Natural killer cell treated with Interleukin-12 subunit alpha and Interleukin-12 subunit beta and Interleukin-15 and Interleukin-18, amount 100 ng/mL, for 72 hours (primary cell): ENCODE measurements around the gene PLSCR5. TPM values are rescaled to one million over a fixed set of nuclear protein-coding genes. Genes with fewer than 3 reads are reported as not detected.

Experiments
- ATAC-seq, 2 donors: fragments of 150-1000 bp; cut with Tn5 transposase in 1 of 2; sonication (Bioruptor Pico), chemical (Tn5 transposase) in 1 of 2; 2 replicates each; pipeline ENCODE4 v1.10.0; 2021
- DNase-seq: peaks from one replicate; pipeline ENCODE4 v3.0.0; 2022; ENCODE audit warnings: low spot score
- H3K27ac Mint-ChIP-seq, 2 donors: 1 replicate in 1 of 2; 2 replicates in 1 of 2; pipeline ENCODE4 v1.8.0; 2022; ENCODE audit warnings: mixed read lengths in 2 of 2, mild to moderate bottlenecking in 1 of 2, moderate library complexity in 1 of 2
- H3K27me3 Mint-ChIP-seq, 2 donors: 1 replicate in 1 of 2; 2 replicates in 1 of 2; pipeline ENCODE4 v1.8.0; 2022; ENCODE audit warnings: mixed read lengths in 2 of 2
- H3K36me3 Mint-ChIP-seq: one replicate; pipeline ENCODE4 v1.8.0; 2022; ENCODE audit warnings: mixed read lengths
- H3K4me1 Mint-ChIP-seq, 2 donors: 1 replicate in 1 of 2; 2 replicates in 1 of 2; pipeline ENCODE4 v1.8.0; 2022; ENCODE audit warnings: low read depth in 2 of 2, mixed read lengths in 2 of 2, mild to moderate bottlenecking in 1 of 2
- H3K4me3 Mint-ChIP-seq: one replicate; pipeline ENCODE4 v1.8.0; 2022; ENCODE audit warnings: mixed read lengths
- H3K9me3 Mint-ChIP-seq: 2 replicates; pipeline ENCODE4 v1.8.0; 2022; ENCODE audit warnings: mixed read lengths
- total RNA-seq, 2 donors: library from RNA; stranded (reverse); gene quantifications; one replicate each; pipeline ENCODE4 v1.2.3, GENCODE V29; 2022

PLSCR5 gene
- total RNA-seq, 2 donors from 2014 or later, result not detected

GRCh38 chr3:146546366-146546965 is 58.7 kb downstream of the PLSCR5 start:
- DNase-seq, result no peak
- ATAC-seq, result no peak
- H3K27me3 Mint-ChIP-seq, result no peaks in the 10 kb centered on the region
- H3K27ac Mint-ChIP-seq, result peak overlapping the region in 1 of 2 donors; percentile 74
- peaks cover 12% of the 10 kb centered on the region for H3K36me3 Mint-ChIP-seq
- peak overlapping the region; percentile 36 for H3K4me3 Mint-ChIP-seq
- H3K4me1 Mint-ChIP-seq, result peaks cover 44 to 59% of the 10 kb centered on the region in 2 donors
- H3K9me3 Mint-ChIP-seq, result no peaks in the 10 kb centered on the region

GRCh38 chr3:146544929-146545528 is 60.1 kb downstream of the PLSCR5 start:
- Mint-ChIP-seq H3K4me3 (peak overlapping the region; percentile 94), H3K36me3 (peaks cover 12% of the 10 kb centered on the region), H3K9me3 (no peaks in the 10 kb centered on the region), H3K27ac (peak overlapping the region; percentile 85 to 94), H3K4me1 (peaks cover 46 to 61% of the 10 kb centered on the region in 2 donors), H3K27me3 (no peaks in the 10 kb centered on the region)
- DNase-seq (no peak), ATAC-seq (no peak)

- peak; percentile 92 for ATAC-seq
- H3K4me1 Mint-ChIP-seq, result peaks cover 45 to 61% of the 10 kb centered on the region in 2 donors
- no peaks in the 10 kb centered on the region for H3K9me3 Mint-ChIP-seq
- H3K36me3 Mint-ChIP-seq, result peaks cover 12% of the 10 kb centered on the region
- H3K4me3 Mint-ChIP-seq, result peak within 1 kb of the TSS; percentile 94
- H3K27me3 Mint-ChIP-seq, result no peaks in the 10 kb centered on the region
- peak; percentile 89 for DNase-seq
- H3K27ac Mint-ChIP-seq, result peak within 1 kb of the TSS; percentile 85 to 94
Measured at GRCh38 chr3:146544002-146544928, 60.9 kb downstream of the PLSCR5 start, which contains the start of gene PLSCR1. Gene PLSCR1 (minus strand): TSS chr3:146544607. CDS start chr3:146536552, 8,055 bp downstream.

GRCh38 chr3:146543461-146544001 is 61.6 kb downstream of the PLSCR5 start:
- peaks cover 48 to 63% of the 10 kb centered on the region in 2 donors for H3K4me1 Mint-ChIP-seq
- peak overlapping the region; percentile 85 to 94 for H3K27ac Mint-ChIP-seq
- DNase-seq, result no peak

GRCh38 chr3:146542978-146543377 is 62.2 kb downstream of the PLSCR5 start:
- DNase-seq (no peak), ATAC-seq (no peak)
- Mint-ChIP-seq H3K27me3 (no peaks in the 10 kb centered on the region), H3K27ac (peak overlapping the region; percentile 85 to 94), H3K4me3 (peak overlapping the region; percentile 94), H3K4me1 (peaks cover 48 to 63% of the 10 kb centered on the region in 2 donors), H3K36me3 (peaks cover 12% of the 10 kb centered on the region), H3K9me3 (no peaks in the 10 kb centered on the region)

More at GRCh38 chr3:146543461-146544001, 61.6 kb downstream of the PLSCR5 start:
- Mint-ChIP-seq H3K4me3 (peak overlapping the region; percentile 94), H3K9me3 (no peaks in the 10 kb centered on the region), H3K27me3 (no peaks in the 10 kb centered on the region), H3K36me3 (peaks cover 12% of the 10 kb centered on the region)
- peak; percentile 1 for ATAC-seq

- H3K36me3 Mint-ChIP-seq, result peaks cover 16% of the 10 kb centered on the region
- peak; percentile 68 for ATAC-seq
- H3K4me1 Mint-ChIP-seq, result peaks cover 49 to 59% of the 10 kb centered on the region in 2 donors
Measured at GRCh38 chr3:146542179-146542578, 63.0 kb downstream of the PLSCR5 start.

GRCh38 chr3:146540978-146541377 is 64.2 kb downstream of the PLSCR5 start:
- H3K36me3 Mint-ChIP-seq, result peaks cover 18% of the 10 kb centered on the region
- ATAC-seq (no peak), DNase-seq (no peak)
- peaks cover 48 to 60% of the 10 kb centered on the region in 2 donors for H3K4me1 Mint-ChIP-seq
- peak overlapping the region; percentile 94 for H3K4me3 Mint-ChIP-seq
- peak overlapping the region; percentile 68 to 94 for H3K27ac Mint-ChIP-seq
- no peaks in the 10 kb centered on the region for H3K9me3 Mint-ChIP-seq
- H3K27me3 Mint-ChIP-seq, result no peaks in the 10 kb centered on the region

More at GRCh38 chr3:146542179-146542578, 63.0 kb downstream of the PLSCR5 start:
- Mint-ChIP-seq H3K4me3 (peak overlapping the region; percentile 94), H3K27ac (peak overlapping the region; percentile 85 to 94), H3K27me3 (no peaks in the 10 kb centered on the region), H3K9me3 (no peaks in the 10 kb centered on the region)
- DNase-seq, result peak; percentile 61

GRCh38 chr3:146540236-146540635 is 64.9 kb downstream of the PLSCR5 start:
- H3K9me3 Mint-ChIP-seq, result no peaks in the 10 kb centered on the region
- H3K27ac Mint-ChIP-seq, result peak overlapping the region; percentile 68 to 94
- ATAC-seq (no peak), DNase-seq (no peak)
- H3K4me3 Mint-ChIP-seq, result peak overlapping the region; percentile 94
- H3K4me1 Mint-ChIP-seq, result peaks cover 47 to 56% of the 10 kb centered on the region in 2 donors
- H3K27me3 Mint-ChIP-seq, result no peaks in the 10 kb centered on the region
- peaks cover 20% of the 10 kb centered on the region for H3K36me3 Mint-ChIP-seq

- DNase-seq (no peak), ATAC-seq (no peak)
- H3K27me3 Mint-ChIP-seq, result no peaks in the 10 kb centered on the region
- H3K36me3 Mint-ChIP-seq, result peaks cover 25% of the 10 kb centered on the region
- no peaks in the 10 kb centered on the region for H3K9me3 Mint-ChIP-seq
- peaks cover 54 to 59% of the 10 kb centered on the region in 2 donors for H3K4me1 Mint-ChIP-seq
- H3K27ac Mint-ChIP-seq, result peak overlapping the region in 1 of 2 donors; percentile 31
- no peak overlapping the region for H3K4me3 Mint-ChIP-seq
Measured at GRCh38 chr3:146539315-146539714, 65.8 kb downstream of the PLSCR5 start.

GRCh38 chr3:146537603-146538002 is 67.5 kb downstream of the PLSCR5 start:
- Mint-ChIP-seq H3K4me3 (peak overlapping the region; percentile 12), H3K27ac (peak overlapping the region in 1 of 2 donors; percentile 59), H3K9me3 (no peaks in the 10 kb centered on the region), H3K4me1 (peaks cover 48 to 53% of the 10 kb centered on the region in 2 donors), H3K27me3 (no peaks in the 10 kb centered on the region), H3K36me3 (peaks cover 27% of the 10 kb centered on the region)
- no peak for ATAC-seq
- no peak for DNase-seq

GRCh38 chr3:146536681-146537080 is 68.5 kb downstream of the PLSCR5 start:
- Mint-ChIP-seq H3K36me3 (peaks cover 18% of the 10 kb centered on the region), H3K9me3 (no peaks in the 10 kb centered on the region), H3K27me3 (no peaks in the 10 kb centered on the region), H3K4me3 (no peak overlapping the region), H3K27ac (no peak overlapping the region), H3K4me1 (peaks cover 40 to 44% of the 10 kb centered on the region in 2 donors)
- DNase-seq (no peak), ATAC-seq (no peak)
